Purkinje cell (primary cell): ENCODE results near the gene NEU3. TPM values are rescaled to one million over a fixed set of nuclear protein-coding genes. Genes with fewer than 3 reads are reported as not detected.

ENCODE experiments used
- polyA plus RNA-seq: library from polyadenylated mRNA; unstranded; fragments of >200 nt; fragmentation: Nextera tagmentation; gene quantifications from 2 replicates; pipeline ENCODE4 v1.2.1, GENCODE V29; 2014

Gene NEU3
- polyA plus RNA-seq = 0.97 and 1.7 TPM in 2 replicates

GRCh38 chr11:74988541-74989259 is at the start of gene NEU3:
Gene NEU3, plus strand, starts transcription at chr11:74988933. Its CDS starts 128 bp downstream, at chr11:74989061.

GRCh38 chr11:74948898-74949752 is 39.6 kb upstream of the NEU3 start, which contains the start of the genes SPCS2 and XRRA1:
Gene SPCS2, plus strand, starts transcription at chr11:74949266. Its CDS starts 20 bp downstream, at chr11:74949286.
Gene XRRA1, minus strand, starts transcription at chr11:74949091. Its CDS starts 8,213 bp downstream, at chr11:74940878.

Other genes starting within 250 kb of the NEU3 start
- 0.40 and 0.43 TPM in 2 replicates for gene RNF169, start 240.1 kb upstream of the NEU3 start, polyA plus RNA-seq
- gene XRRA1, start 39.8 kb upstream of the NEU3 start, polyA plus RNA-seq = 4.2 and 5.7 TPM in 2 replicates
- 470 and 602 TPM in 2 replicates for gene SPCS2, start 39.7 kb upstream of the NEU3 start, polyA plus RNA-seq
- not detected in 2 replicates for gene OR2AT4, start 107.9 kb downstream of the NEU3 start, polyA plus RNA-seq
- 0.14 and 0.81 TPM in 2 replicates for gene SLCO2B1, start 162.2 kb downstream of the NEU3 start, polyA plus RNA-seq